NCI-H345 treated with DMSO at 0.1 percent for 48 hours (cell line): ENCODE measurements around the gene KLF6.

ENCODE experiments used
- DNase-seq: peaks from one replicate; lab custom pipeline; 2025; ENCODE audit not compliant: unreplicated experiment; lab: John Stamatoyannopoulos, UW

The KLF6 gene

GRCh38 chr10:3757638-3758490 is 27.1 kb downstream of the KLF6 start:
- DNase-seq, result no peak

GRCh38 chr10:3757250-3757637 is 27.8 kb downstream of the KLF6 start:
- no peak for DNase-seq

GRCh38 chr10:3756360-3756740 is 28.7 kb downstream of the KLF6 start:
- DNase-seq, result no peak

- DNase-seq, result no peak
Measured at GRCh38 chr10:3755440-3756359, 29.3 kb downstream of the KLF6 start.

- DNase-seq, result no peak
Measured at GRCh38 chr10:3754727-3755439, 30.1 kb downstream of the KLF6 start.

GRCh38 chr10:3750854-3751253 is 34.2 kb downstream of the KLF6 start:
- no peak for DNase-seq

GRCh38 chr10:3750006-3750816 is 34.8 kb downstream of the KLF6 start:
- DNase-seq, result no peak

GRCh38 chr10:3749600-3749999 is 35.4 kb downstream of the KLF6 start:
- DNase-seq, result no peak

GRCh38 chr10:3749011-3749410 is 36.0 kb downstream of the KLF6 start:
- no peak for DNase-seq

- no peak for DNase-seq
Measured at GRCh38 chr10:3748484-3748883, 36.5 kb downstream of the KLF6 start.

GRCh38 chr10:3747984-3748383 is 37.0 kb downstream of the KLF6 start:
- no peak for DNase-seq

- no peak for DNase-seq
Measured at GRCh38 chr10:3747248-3747960, 37.6 kb downstream of the KLF6 start.

GRCh38 chr10:3746634-3747033 is 38.4 kb downstream of the KLF6 start:
- no peak for DNase-seq

- DNase-seq, result peak; percentile 29
Measured at GRCh38 chr10:3745521-3745920, 39.5 kb downstream of the KLF6 start.

GRCh38 chr10:3741688-3742461 is 43.1 kb downstream of the KLF6 start:
- no peak for DNase-seq

GRCh38 chr10:3740157-3740871 is 44.7 kb downstream of the KLF6 start:
- no peak for DNase-seq

GRCh38 chr10:3738855-3739350 is 46.1 kb downstream of the KLF6 start:
- DNase-seq, result no peak

GRCh38 chr10:3737864-3738263 is 47.1 kb downstream of the KLF6 start:
- DNase-seq, result no peak
